ENCODE measurements around the gene SLC2A11. TPM values are rescaled to one million over a fixed set of nuclear protein-coding genes. Genes with fewer than 3 reads are reported as not detected.

Gene SLC2A11
- total RNA-seq, 5 donors from 2014 or later (not counting 1 experiment from before 2014, with no cell fraction given) = 16.2 to 24.2 (median 18.6) TPM

- no peak overlapping the region for H3K27ac ChIP-seq (ENCODE audit: low read length)
Measured at GRCh38 chr22:23820748-23821211, 36.9 kb upstream of the SLC2A11 start.

GRCh38 chr22:23822101-23822671 is 35.5 kb upstream of the SLC2A11 start:
- Mint-ChIP-seq H3K4me3 (no peak overlapping the region), H3K9me3 (no peaks in the 10 kb centered on the region), H3K4me1 (peaks cover 0 to 16% (median 0%) of the 10 kb centered on the region in 3 donors), H3K27ac (no peak overlapping the region), H3K36me3 (peaks cover 57% of the 10 kb centered on the region), H3K27me3 (no peaks in the 10 kb centered on the region)
- H3K4me1 ChIP-seq (ENCODE audit: control insufficient read depth in 1 of 2, extremely low read depth in 1 of 2, insufficient read depth in 2 of 2, low read length in 2 of 2) = peaks cover 0 to 4% of the 10 kb centered on the region in 2 experiments
- H3K27me3 ChIP-seq (replicated peaks in 1 of 2; ENCODE audit: control insufficient read depth in 2 of 2, extremely low read depth in 1 of 2, insufficient read depth in 2 of 2, low read length in 1 of 2) = no peaks in the 10 kb centered on the region
- H3K36me3 ChIP-seq (ENCODE audit: control insufficient read depth in 2 of 2, extremely low read depth in 1 of 2, insufficient read depth in 1 of 2, low read length in 1 of 2) = peaks cover 27 to 84% of the 10 kb centered on the region in 2 donors
- 97% methylated on average over 6 of the region's 6 CpGs for WGBS (ENCODE audit: insufficient coverage)
- H3K4me3 ChIP-seq (ENCODE audit: control insufficient read depth in 1 of 2, extremely low read depth in 1 of 2, low read length in 1 of 2) = no peak overlapping the region
- H3K27ac ChIP-seq (ENCODE audit: low read length) = no peak overlapping the region
- DNase-seq (no peak), ATAC-seq (replicated peaks in 1 of 4) (no peak)
- no peaks in the 10 kb centered on the region for H3K9me3 ChIP-seq
- CTCF ChIA-PET = no interaction called here
- POLR2A ChIA-PET = interaction anchor here in 1 of 2 donors (0.6 kb wide), 1 partner anchor 524 kb away, joined by 3 read pairs; no protein-coding TSS in a partner anchor

More at GRCh38 chr22:23820748-23821211, 36.9 kb upstream of the SLC2A11 start:
- Mint-ChIP-seq H3K9me3 (no peaks in the 10 kb centered on the region), H3K36me3 (peaks cover 64% of the 10 kb centered on the region), H3K4me1 (peaks cover 0 to 14% (median 0%) of the 10 kb centered on the region in 3 donors), H3K27ac (peak overlapping the region in 1 of 2 donors; percentile 58), H3K4me3 (no peak overlapping the region), H3K27me3 (no peaks in the 10 kb centered on the region)
- 33% methylated on average over 3 of the region's 4 CpGs for WGBS (ENCODE audit: insufficient coverage)
- ATAC-seq (replicated peaks in 1 of 4) (peak in 2 of 4 experiments; percentile 37 to 69), DNase-seq (no peak)
- ChIA-PET CTCF (no interaction called here), POLR2A (no interaction called here)
- Histone ChIP-seq H3K4me3 (ENCODE audit: control insufficient read depth in 1 of 2, extremely low read depth in 1 of 2, low read length in 1 of 2) (no peak overlapping the region), H3K9me3 (no peaks in the 10 kb centered on the region), H3K27me3 (replicated peaks in 1 of 2; ENCODE audit: control insufficient read depth in 2 of 2, extremely low read depth in 1 of 2, insufficient read depth in 2 of 2, low read length in 1 of 2) (no peaks in the 10 kb centered on the region), H3K4me1 (ENCODE audit: control insufficient read depth in 1 of 2, extremely low read depth in 1 of 2, insufficient read depth in 2 of 2, low read length in 2 of 2) (peaks cover 0 to 4% of the 10 kb centered on the region in 2 experiments), H3K36me3 (ENCODE audit: control insufficient read depth in 2 of 2, extremely low read depth in 1 of 2, insufficient read depth in 1 of 2, low read length in 1 of 2) (peaks cover 29 to 83% of the 10 kb centered on the region in 2 donors)

- DNase-seq (no peak), ATAC-seq (replicated peaks in 1 of 4) (no peak)
- Mint-ChIP-seq H3K27me3 (no peaks in the 10 kb centered on the region), H3K27ac (no peak overlapping the region), H3K36me3 (peaks cover 53% of the 10 kb centered on the region), H3K4me1 (peaks cover 0 to 16% (median 0%) of the 10 kb centered on the region in 3 donors), H3K9me3 (no peaks in the 10 kb centered on the region), H3K4me3 (no peak overlapping the region)
- WGBS (ENCODE audit: insufficient coverage) = over 99% methylated on average over 11 of the region's 14 CpGs
- ChIA-PET POLR2A (no interaction called here), CTCF (no interaction called here)
- Histone ChIP-seq H3K4me1 (ENCODE audit: control insufficient read depth in 1 of 2, extremely low read depth in 1 of 2, insufficient read depth in 2 of 2, low read length in 2 of 2) (peaks cover 0 to 4% of the 10 kb centered on the region in 2 experiments), H3K9me3 (no peaks in the 10 kb centered on the region), H3K36me3 (ENCODE audit: control insufficient read depth in 2 of 2, extremely low read depth in 1 of 2, insufficient read depth in 1 of 2, low read length in 1 of 2) (peaks cover 32 to 86% of the 10 kb centered on the region in 2 donors), H3K27me3 (replicated peaks in 1 of 2; ENCODE audit: control insufficient read depth in 2 of 2, extremely low read depth in 1 of 2, insufficient read depth in 2 of 2, low read length in 1 of 2) (no peaks in the 10 kb centered on the region), H3K27ac (ENCODE audit: low read length) (no peak overlapping the region), H3K4me3 (ENCODE audit: control insufficient read depth in 1 of 2, extremely low read depth in 1 of 2, low read length in 1 of 2) (no peak overlapping the region)
Measured at GRCh38 chr22:23823331-23823791, 34.3 kb upstream of the SLC2A11 start.

GRCh38 chr22:23824476-23825245 is 33.0 kb upstream of the SLC2A11 start:
- Histone ChIP-seq H3K27me3 (replicated peaks in 1 of 2; ENCODE audit: control insufficient read depth in 2 of 2, extremely low read depth in 1 of 2, insufficient read depth in 2 of 2, low read length in 1 of 2) (no peaks in the 10 kb centered on the region), H3K4me3 (ENCODE audit: control insufficient read depth in 1 of 2, extremely low read depth in 1 of 2, low read length in 1 of 2) (no peak overlapping the region), H3K27ac (ENCODE audit: low read length) (no peak overlapping the region), H3K36me3 (ENCODE audit: control insufficient read depth in 2 of 2, extremely low read depth in 1 of 2, insufficient read depth in 1 of 2, low read length in 1 of 2) (peaks cover 40 to 87% of the 10 kb centered on the region in 2 donors), H3K9me3 (no peaks in the 10 kb centered on the region), H3K4me1 (ENCODE audit: control insufficient read depth in 1 of 2, extremely low read depth in 1 of 2, insufficient read depth in 2 of 2, low read length in 2 of 2) (peaks cover 0 to 4% of the 10 kb centered on the region in 2 experiments)
- DNase-seq = no peak
- peaks cover 54% of the 10 kb centered on the region for H3K36me3 Mint-ChIP-seq
- no peak overlapping the region for H3K4me3 Mint-ChIP-seq
- H3K27ac Mint-ChIP-seq = no peak overlapping the region
- ChIA-PET CTCF (no interaction called here), POLR2A (no interaction called here)
- H3K27me3 Mint-ChIP-seq = no peaks in the 10 kb centered on the region
- WGBS (ENCODE audit: insufficient coverage) = 97% methylated on average over 8 of the region's 13 CpGs
- H3K9me3 Mint-ChIP-seq = no peaks in the 10 kb centered on the region
- no peak for ATAC-seq (replicated peaks in 1 of 4)
- peaks cover 0 to 23% (median 0%) of the 10 kb centered on the region in 3 donors for H3K4me1 Mint-ChIP-seq

GRCh38 chr22:23825246-23825905 is 32.3 kb upstream of the SLC2A11 start:
- Histone ChIP-seq H3K27ac (ENCODE audit: low read length) (no peak overlapping the region), H3K4me3 (ENCODE audit: control insufficient read depth in 1 of 2, extremely low read depth in 1 of 2, low read length in 1 of 2) (no peak overlapping the region), H3K4me1 (ENCODE audit: control insufficient read depth in 1 of 2, extremely low read depth in 1 of 2, insufficient read depth in 2 of 2, low read length in 2 of 2) (peaks cover 0 to 4% of the 10 kb centered on the region in 2 experiments), H3K27me3 (replicated peaks in 1 of 2; ENCODE audit: control insufficient read depth in 2 of 2, extremely low read depth in 1 of 2, insufficient read depth in 2 of 2, low read length in 1 of 2) (no peaks in the 10 kb centered on the region), H3K9me3 (no peaks in the 10 kb centered on the region), H3K36me3 (ENCODE audit: control insufficient read depth in 2 of 2, extremely low read depth in 1 of 2, insufficient read depth in 1 of 2, low read length in 1 of 2) (peaks cover 40 to 84% of the 10 kb centered on the region in 2 donors)
- CTCF ChIA-PET = no interaction called here
- H3K4me1 Mint-ChIP-seq = peaks cover 0 to 19% (median 0%) of the 10 kb centered on the region in 3 donors
- DNase-seq (no peak), ATAC-seq (replicated peaks in 1 of 4) (no peak)
- peaks cover 58% of the 10 kb centered on the region for H3K36me3 Mint-ChIP-seq
- 99% methylated on average over 11 of the region's 12 CpGs for WGBS (ENCODE audit: insufficient coverage)
- no peaks in the 10 kb centered on the region for H3K27me3 Mint-ChIP-seq
- H3K9me3 Mint-ChIP-seq = no peaks in the 10 kb centered on the region
- H3K27ac Mint-ChIP-seq = peak overlapping the region in 1 of 2 donors; percentile 31
- no peak overlapping the region for H3K4me3 Mint-ChIP-seq
- POLR2A ChIA-PET = no interaction called here
